Vein endothelial cell (primary cell): ENCODE measurements around the gene LTK. TPM values are rescaled to one million over a fixed set of nuclear protein-coding genes. Genes with fewer than 3 reads are reported as not detected.

Experiments used
- total RNA-seq: library from RNA; depleted of rRNA; stranded (reverse); fragments of >200 nt; gene quantifications from 2 replicates; pipeline ENCODE4 v1.2.3, GENCODE V29; 2012

LTK gene
- 0.10 TPM in 1 of 2 replicates, not detected in the other for total RNA-seq

GRCh38 chr15:41513506-41514227 is at the start of gene LTK:
TSS of gene LTK (minus strand) at chr15:41513827. CDS start at chr15:41513709, 118 bp downstream.

GRCh38 chr15:41558400-41559238 is 45.0 kb upstream of the LTK start, which contains the start of gene TYRO3:
TSS of gene TYRO3 (plus strand) at chr15:41559212. CDS start at chr15:41559258, 46 bp downstream.

GRCh38 chr15:41493205-41493901 is 20.3 kb downstream of the LTK start, which contains the start of gene ITPKA:
TSS of gene ITPKA (plus strand) at chr15:41493874. CDS start at chr15:41493928, 54 bp downstream.

Other genes with a start within 250 kb of the LTK start
- gene OIP5, start 181.2 kb downstream of the LTK start, total RNA-seq: 4.2 and 6.8 TPM in 2 replicates
- gene NUSAP1, start 180.9 kb downstream of the LTK start, total RNA-seq: 34.6 and 69.7 TPM in 2 replicates
- 18.9 and 19.0 TPM in 2 replicates for gene NDUFAF1, start 111.3 kb downstream of the LTK start, total RNA-seq
- gene RTF1, start 96.7 kb downstream of the LTK start, total RNA-seq: 26.1 and 32.5 TPM in 2 replicates
- 0.65 and 1.6 TPM in 2 replicates for gene ITPKA, start 20.0 kb downstream of the LTK start, total RNA-seq
- 14.4 and 25.8 TPM in 2 replicates for gene RPAP1, start 30.4 kb upstream of the LTK start, total RNA-seq
- 7.8 and 9.3 TPM in 2 replicates for gene TYRO3, start 45.4 kb upstream of the LTK start, total RNA-seq
- gene MGA, start 146.6 kb upstream of the LTK start, total RNA-seq: 31.8 and 38.9 TPM in 2 replicates